T-helper 17 cell (primary cell): Measurements from ENCODE around the gene SNX18. TPM values are rescaled to one million over a fixed set of nuclear protein-coding genes. Genes with fewer than 3 reads are reported as not detected.
"Not testable (repeated sequence)": the region's sequence is repeated elsewhere in the genome, so short reads cannot be mapped to it uniquely, and the experiment has no call there.

Source experiments
- ATAC-seq: fragments of 150-1000 bp; cut with Tn5 transposase; 2 replicates; pipeline ENCODE4 v1.10.0; 2021; ENCODE audit warnings: mild to moderate bottlenecking, moderate library complexity
- DNase-seq, 3 donors: peaks; one replicate each; pipeline versions ENCODE4 v3.0.0 to v3.0.0-alpha.2; 2020 to 2021
- H3K9me3 ChIP-seq: one replicate; pipeline ENCODE4 v1.7.0; 2013; ENCODE audit warnings: low read length, mild to moderate bottlenecking; ENCODE audit not compliant: control insufficient read depth, poor library complexity, severe bottlenecking
- H3K27ac Mint-ChIP-seq: one replicate; pipeline ENCODE4 v1.8.0; 2022; ENCODE audit warnings: mild to moderate bottlenecking, moderate library complexity, mixed read lengths
- H3K27me3 Mint-ChIP-seq: one replicate; pipeline ENCODE4 v1.8.0; 2022; ENCODE audit warnings: mixed read lengths
- H3K36me3 Mint-ChIP-seq: one replicate; pipeline ENCODE4 v1.8.0; 2022; ENCODE audit warnings: low read depth, mixed read lengths
- H3K4me1 Mint-ChIP-seq: one replicate; pipeline ENCODE4 v1.8.0; 2022; ENCODE audit warnings: mild to moderate bottlenecking, mixed read lengths
- H3K4me3 Mint-ChIP-seq: one replicate; pipeline ENCODE4 v1.8.0; 2022; ENCODE audit warnings: mild to moderate bottlenecking, moderate library complexity, mixed read lengths
- total RNA-seq, 4 donors: library from RNA in 2 of 4; stranded (reverse) in 2 of 4; gene quantifications; one replicate each; pipeline ENCODE4 v1.2.3 and lab custom pipeline; 2022 to 2026

Gene SNX18
- total RNA-seq, 2 donors from 2014 or later, result 11.2 to 13.3 TPM

GRCh38 chr5:54524082-54524481 lies 6.5 kb downstream of the SNX18 start:
- Mint-ChIP-seq H3K4me1 (peaks cover 50% of the 10 kb centered on the region), H3K27ac (no peak overlapping the region), H3K36me3 (no peaks in the 10 kb centered on the region), H3K4me3 (peak overlapping the region; percentile 31), H3K27me3 (no peaks in the 10 kb centered on the region)
- no peak for ATAC-seq
- no peaks in the 10 kb centered on the region for H3K9me3 ChIP-seq
- DNase-seq, result no peak

- H3K4me3 Mint-ChIP-seq, result no peak overlapping the region
- H3K36me3 Mint-ChIP-seq, result no peaks in the 10 kb centered on the region
- ATAC-seq (no peak), DNase-seq (no peak)
- H3K27me3 Mint-ChIP-seq, result no peaks in the 10 kb centered on the region
- no peaks in the 10 kb centered on the region for H3K9me3 ChIP-seq
- H3K4me1 Mint-ChIP-seq, result peaks cover 44% of the 10 kb centered on the region
- no peak overlapping the region for H3K27ac Mint-ChIP-seq
These were observed 7.1 kb downstream of the SNX18 start for GRCh38 chr5:54524704-54525103.

- H3K27me3 Mint-ChIP-seq, result no peaks in the 10 kb centered on the region
- ATAC-seq (no peak), DNase-seq (no peak)
- H3K9me3 ChIP-seq, result no peaks in the 10 kb centered on the region
- H3K27ac Mint-ChIP-seq, result no peak overlapping the region
- peaks cover 46% of the 10 kb centered on the region for H3K4me1 Mint-ChIP-seq
- H3K4me3 Mint-ChIP-seq, result no peak overlapping the region
- no peaks in the 10 kb centered on the region for H3K36me3 Mint-ChIP-seq
These were observed 7.7 kb downstream of the SNX18 start for GRCh38 chr5:54525261-54525660.

GRCh38 chr5:54525692-54526091 lies 8.1 kb downstream of the SNX18 start:
- H3K9me3 ChIP-seq, result no peaks in the 10 kb centered on the region
- H3K4me1 Mint-ChIP-seq, result peaks cover 42% of the 10 kb centered on the region
- H3K36me3 Mint-ChIP-seq, result no peaks in the 10 kb centered on the region
- ATAC-seq (no peak), DNase-seq (no peak)
- no peak overlapping the region for H3K4me3 Mint-ChIP-seq
- no peak overlapping the region for H3K27ac Mint-ChIP-seq
- no peaks in the 10 kb centered on the region for H3K27me3 Mint-ChIP-seq

GRCh38 chr5:54526604-54527288 lies 9.2 kb downstream of the SNX18 start:
- no peaks in the 10 kb centered on the region for H3K27me3 Mint-ChIP-seq
- H3K36me3 Mint-ChIP-seq, result peaks cover 3% of the 10 kb centered on the region
- H3K9me3 ChIP-seq, result no peaks in the 10 kb centered on the region
- peaks cover 41% of the 10 kb centered on the region for H3K4me1 Mint-ChIP-seq
- H3K4me3 Mint-ChIP-seq, result no peak overlapping the region
- ATAC-seq (no peak), DNase-seq (no peak)
- no peak overlapping the region for H3K27ac Mint-ChIP-seq

GRCh38 chr5:54528633-54529209 lies 11.2 kb downstream of the SNX18 start:
- H3K9me3 ChIP-seq, result no peaks in the 10 kb centered on the region
- ATAC-seq, result no peak
- H3K4me3 Mint-ChIP-seq, result no peak overlapping the region
- peaks cover 3% of the 10 kb centered on the region for H3K36me3 Mint-ChIP-seq
- no peaks in the 10 kb centered on the region for H3K27me3 Mint-ChIP-seq
- no peak overlapping the region for H3K27ac Mint-ChIP-seq
- H3K4me1 Mint-ChIP-seq, result peaks cover 29% of the 10 kb centered on the region
- DNase-seq, result no peak

GRCh38 chr5:54529565-54529964 lies 12.0 kb downstream of the SNX18 start:
- H3K9me3 ChIP-seq, result no peaks in the 10 kb centered on the region
- ATAC-seq (no peak), DNase-seq (no peak)
- Mint-ChIP-seq H3K27me3 (no peaks in the 10 kb centered on the region), H3K27ac (no peak overlapping the region), H3K36me3 (peaks cover 3% of the 10 kb centered on the region), H3K4me3 (no peak overlapping the region), H3K4me1 (peaks cover 25% of the 10 kb centered on the region)

- Mint-ChIP-seq H3K36me3 (peaks cover 3% of the 10 kb centered on the region), H3K27me3 (no peaks in the 10 kb centered on the region), H3K4me1 (peaks cover 18% of the 10 kb centered on the region), H3K4me3 (no peak overlapping the region), H3K27ac (peak overlapping the region; percentile 54)
- DNase-seq (no peak), ATAC-seq (no peak)
- H3K9me3 ChIP-seq, result no peaks in the 10 kb centered on the region
These were observed 14.0 kb downstream of the SNX18 start for GRCh38 chr5:54531546-54531945.

GRCh38 chr5:54533541-54534190 lies 16.1 kb downstream of the SNX18 start:
- no peaks in the 10 kb centered on the region for H3K27me3 Mint-ChIP-seq
- ATAC-seq, result no peak
- H3K4me1 Mint-ChIP-seq, result peaks cover 24% of the 10 kb centered on the region

GRCh38 chr5:54534191-54535004 lies 16.8 kb downstream of the SNX18 start:
- Mint-ChIP-seq H3K36me3 (peaks cover 3% of the 10 kb centered on the region), H3K27me3 (no peaks in the 10 kb centered on the region), H3K4me3 (no peak overlapping the region), H3K27ac (no peak overlapping the region), H3K4me1 (peaks cover 27% of the 10 kb centered on the region)
- no peaks in the 10 kb centered on the region for H3K9me3 ChIP-seq
- DNase-seq, result no peak
- ATAC-seq, result no peak

More at GRCh38 chr5:54533541-54534190, 16.1 kb downstream of the SNX18 start:
- no peaks in the 10 kb centered on the region for H3K9me3 ChIP-seq
- no peak for DNase-seq
- no peak overlapping the region for H3K4me3 Mint-ChIP-seq
- H3K27ac Mint-ChIP-seq, result peak overlapping the region; percentile 32
- H3K36me3 Mint-ChIP-seq, result peaks cover 3% of the 10 kb centered on the region

GRCh38 chr5:54535149-54535844 lies 17.7 kb downstream of the SNX18 start:
- no peak for DNase-seq
- H3K4me1 Mint-ChIP-seq, result peaks cover 25% of the 10 kb centered on the region
- no peak for ATAC-seq
- H3K4me3 Mint-ChIP-seq, result no peak overlapping the region
- no peak overlapping the region for H3K27ac Mint-ChIP-seq
- no peaks in the 10 kb centered on the region for H3K27me3 Mint-ChIP-seq
- H3K9me3 ChIP-seq, result no peaks in the 10 kb centered on the region
- peaks cover 3% of the 10 kb centered on the region for H3K36me3 Mint-ChIP-seq

GRCh38 chr5:54536375-54536774 lies 18.8 kb downstream of the SNX18 start:
- H3K27me3 Mint-ChIP-seq, ATAC-seq, H3K27ac Mint-ChIP-seq, DNase-seq, H3K36me3 Mint-ChIP-seq, H3K9me3 ChIP-seq, H3K4me3 Mint-ChIP-seq: not testable (repeated sequence)
- peaks cover 22% of the 10 kb centered on the region for H3K4me1 Mint-ChIP-seq

GRCh38 chr5:54536861-54537260 lies 19.3 kb downstream of the SNX18 start:
- not testable (repeated sequence) for H3K27me3 Mint-ChIP-seq, ATAC-seq, H3K27ac Mint-ChIP-seq, H3K36me3 Mint-ChIP-seq, H3K9me3 ChIP-seq, DNase-seq
- peaks cover 21% of the 10 kb centered on the region for H3K4me1 Mint-ChIP-seq
- H3K4me3 Mint-ChIP-seq, result peak overlapping the region; percentile 37
